ENCODE results near the gene WDCP.

GRCh38 chr2:24049485-24050021, 2.4 kb upstream of the WDCP start, which contains the start of gene FKBP1B:
- TF ChIP-seq CTCF (IDR thresholded peaks at IDR 0.05; ENCODE audit: low read depth, low read length) (no peak), POLR2A (IDR thresholded peaks at IDR 0.05; ENCODE audit: extremely low read depth, insufficient read length) (no peak)
